Neural progenitor cell (in vitro differentiated cells): ENCODE data around the gene STAG3. TPM values are rescaled to one million over a fixed set of nuclear protein-coding genes. Genes with fewer than 3 reads are reported as not detected.

Experiments used
- DNase-seq: peaks from one replicate; pipeline ENCODE4 v3.0.0-alpha.2; 2016; ENCODE audit warnings: low spot score
- H2AFZ ChIP-seq: fragments of 200-600 bp; sonication (generic); replicated peaks from 2 replicates; pipeline ENCODE4 v1.6.1; 2016; ENCODE audit warnings: antibody characterized with exemption
- H3F3A ChIP-seq: fragments of 200-600 bp; sonication (generic); 2 replicates; pipeline ENCODE4 v1.6.1; 2016; ENCODE audit warnings: antibody characterized with exemption, low read depth
- H3K27ac ChIP-seq: fragments of 200-600 bp; sonication (generic); 2 replicates; pipeline ENCODE4 v1.5.1; 2016; ENCODE audit warnings: mild to moderate bottlenecking
- H3K27me3 ChIP-seq: fragments of 200-600 bp; sonication (generic); 2 replicates; pipeline ENCODE4 v1.6.1; 2016; ENCODE audit warnings: mild to moderate bottlenecking, moderate library complexity
- H3K36me3 ChIP-seq: fragments of 200-600 bp; sonication (generic); 2 replicates; pipeline ENCODE4 v1.5.1; 2016
- H3K4me1 ChIP-seq: fragments of 200-600 bp; sonication (generic); 2 replicates; pipeline ENCODE4 v1.6.1; 2016; ENCODE audit warnings: mixed run types
- H3K4me2 ChIP-seq: fragments of 200-600 bp; sonication (generic); 2 replicates; pipeline ENCODE4 v1.6.1; 2016
- H3K4me3 ChIP-seq: fragments of 200-600 bp; sonication (generic); 2 replicates; pipeline ENCODE4 v1.5.1; 2016
- H3K79me2 ChIP-seq: fragments of 200-600 bp; sonication (generic); 2 replicates; pipeline ENCODE4 v1.6.1; 2016; ENCODE audit warnings: low read depth
- H3K9ac ChIP-seq: fragments of 200-600 bp; sonication (generic); 2 replicates; pipeline ENCODE4 v1.6.1; 2016
- H3K9me3 ChIP-seq: fragments of 200-600 bp; sonication (generic); 2 replicates; pipeline ENCODE4 v1.5.1; 2016; ENCODE audit warnings: low read depth
- H4K20me1 ChIP-seq: fragments of 200-600 bp; sonication (generic); 2 replicates; pipeline ENCODE4 v1.6.1; 2016; ENCODE audit warnings: low read depth
- H3K27ac Mint-ChIP-seq: 3 replicates; pipeline ENCODE4 v1.8.0; 2021; ENCODE audit warnings: mixed read lengths
- H3K27me3 Mint-ChIP-seq: 2 replicates; pipeline ENCODE4 v1.8.0; 2022; ENCODE audit warnings: low read depth, mild to moderate bottlenecking, inconsistent platforms, moderate library complexity, mixed read lengths; ENCODE audit not compliant: insufficient read depth
- H3K36me3 Mint-ChIP-seq: 3 replicates; pipeline ENCODE4 v1.8.0; 2021; ENCODE audit warnings: mixed read lengths
- H3K4me1 Mint-ChIP-seq: 3 replicates; pipeline ENCODE4 v1.8.0; 2021; ENCODE audit warnings: mixed read lengths
- H3K4me3 Mint-ChIP-seq: 3 replicates; pipeline ENCODE4 v1.8.0; 2021; ENCODE audit warnings: mild to moderate bottlenecking, moderate library complexity, mixed read lengths
- H3K9me3 Mint-ChIP-seq: 3 replicates; pipeline ENCODE4 v1.8.0; 2020; ENCODE audit warnings: mixed read lengths
- CTCF ChIP-seq: fragments of 200-600 bp; sonication (generic); IDR thresholded peaks from 2 replicates; pipeline ENCODE4 v1.5.1; 2017; ENCODE audit warnings: antibody characterized with exemption, mild to moderate bottlenecking
- EZH2 ChIP-seq: fragments of 200-600 bp; sonication (generic); IDR thresholded peaks from 2 replicates; pipeline ENCODE4 v1.6.1; 2017; ENCODE audit warnings: antibody characterized with exemption, mild to moderate bottlenecking, moderate library complexity
- EZH2phosphoT487 ChIP-seq: fragments of 200-600 bp; sonication (generic); IDR thresholded peaks from 2 replicates; pipeline ENCODE4 v1.6.1; 2017; ENCODE audit warnings: antibody characterized with exemption
- total RNA-seq: library from RNA; depleted of rRNA; stranded (reverse); fragments of >200 nt; gene quantifications from 2 replicates; pipeline ENCODE4 v1.2.3, GENCODE V29; 2015; ENCODE audit warnings: low replicate concordance

STAG3 gene
- total RNA-seq, 1 donor from 2014 or later = 0.58 TPM

GRCh38 chr7:100220586-100221230 is 43.0 kb downstream of the STAG3 start:
- H4K20me1 ChIP-seq = no peaks in the 10 kb centered on the region
- H3K4me3 ChIP-seq = no peak overlapping the region
- no peaks in the 10 kb centered on the region for H3K4me1 ChIP-seq
- no peak overlapping the region for H3K9ac ChIP-seq
- no peaks in the 10 kb centered on the region for H3K27me3 ChIP-seq
- no peak overlapping the region for H3K27ac ChIP-seq
- H2AFZ ChIP-seq = no peak overlapping the region
- H3K36me3 Mint-ChIP-seq = peaks cover 3% of the 10 kb centered on the region
- no peaks in the 10 kb centered on the region for H3K9me3 Mint-ChIP-seq
- H3F3A ChIP-seq = no peaks in the 10 kb centered on the region
- H3K79me2 ChIP-seq = no peaks in the 10 kb centered on the region
- DNase-seq = no peak
- no peak overlapping the region for H3K4me3 Mint-ChIP-seq
- no peaks in the 10 kb centered on the region for H3K36me3 ChIP-seq
- H3K27ac Mint-ChIP-seq = no peak overlapping the region
- peaks cover 3% of the 10 kb centered on the region for H3K27me3 Mint-ChIP-seq
- H3K4me1 Mint-ChIP-seq = peaks cover 9% of the 10 kb centered on the region
- no peak overlapping the region for H3K4me2 ChIP-seq
- no peak for TF ChIP-seq CTCF
- no peak for TF ChIP-seq EZH2
- no peak for TF ChIP-seq EZH2phosphoT487
- no peaks in the 10 kb centered on the region for H3K9me3 ChIP-seq

- Mint-ChIP-seq H3K4me3 (no peak overlapping the region), H3K4me1 (peaks cover 10% of the 10 kb centered on the region), H3K27ac (no peak overlapping the region), H3K9me3 (no peaks in the 10 kb centered on the region), H3K36me3 (peaks cover 3% of the 10 kb centered on the region), H3K27me3 (peaks cover 3% of the 10 kb centered on the region)
- Histone ChIP-seq H3K36me3 (no peaks in the 10 kb centered on the region), H3K9me3 (no peaks in the 10 kb centered on the region), H3K4me3 (no peak overlapping the region), H2AFZ (no peak overlapping the region), H4K20me1 (no peaks in the 10 kb centered on the region), H3K79me2 (no peaks in the 10 kb centered on the region), H3K27me3 (no peaks in the 10 kb centered on the region), H3K9ac (no peak overlapping the region), H3F3A (peaks cover 2% of the 10 kb centered on the region), H3K27ac (no peak overlapping the region), H3K4me2 (no peak overlapping the region), H3K4me1 (peaks cover 4% of the 10 kb centered on the region)
- TF ChIP-seq CTCF = no peak
- no peak for TF ChIP-seq EZH2phosphoT487
- TF ChIP-seq EZH2 = no peak
- DNase-seq = no peak
Observed at GRCh38 chr7:100221231-100221718, 43.6 kb downstream of the STAG3 start.

GRCh38 chr7:100221767-100222444 is 44.2 kb downstream of the STAG3 start:
- peaks cover 8% of the 10 kb centered on the region for H3K4me1 ChIP-seq
- no peaks in the 10 kb centered on the region for H3K27me3 ChIP-seq
- TF ChIP-seq EZH2 (no peak), EZH2phosphoT487 (no peak), CTCF (no peak)
- Mint-ChIP-seq H3K27me3 (peaks cover 3% of the 10 kb centered on the region), H3K27ac (no peak overlapping the region), H3K4me3 (no peak overlapping the region), H3K36me3 (peaks cover 3% of the 10 kb centered on the region), H3K9me3 (no peaks in the 10 kb centered on the region), H3K4me1 (peaks cover 15% of the 10 kb centered on the region)
- no peaks in the 10 kb centered on the region for H3K9me3 ChIP-seq
- no peak overlapping the region for H3K4me3 ChIP-seq
- H3F3A ChIP-seq = peaks cover 8% of the 10 kb centered on the region
- H3K4me2 ChIP-seq = no peak overlapping the region
- H4K20me1 ChIP-seq = no peaks in the 10 kb centered on the region
- no peak overlapping the region for H2AFZ ChIP-seq
- no peaks in the 10 kb centered on the region for H3K79me2 ChIP-seq
- H3K9ac ChIP-seq = no peak overlapping the region
- H3K27ac ChIP-seq = no peak overlapping the region
- H3K36me3 ChIP-seq = no peaks in the 10 kb centered on the region
- no peak for DNase-seq
